GM19239 (cell line): ENCODE results near the gene ZNF654.
"Not testable (repeated sequence)": the region's sequence is repeated elsewhere in the genome, so short reads cannot be mapped to it uniquely, and the experiment has no call there.

Experiments
- DNase-seq: peaks from one replicate; pipeline ENCODE4 v3.0.0; 2011; ENCODE audit warnings: low spot score; ENCODE audit not compliant: insufficient read length
- FAIRE-seq: peaks from 2 replicates; lab custom pipeline; 2011; peaks lifted over from hg19 to GRCh38; lab: Jason Lieb, UNC

The ZNF654 gene

DNA sequence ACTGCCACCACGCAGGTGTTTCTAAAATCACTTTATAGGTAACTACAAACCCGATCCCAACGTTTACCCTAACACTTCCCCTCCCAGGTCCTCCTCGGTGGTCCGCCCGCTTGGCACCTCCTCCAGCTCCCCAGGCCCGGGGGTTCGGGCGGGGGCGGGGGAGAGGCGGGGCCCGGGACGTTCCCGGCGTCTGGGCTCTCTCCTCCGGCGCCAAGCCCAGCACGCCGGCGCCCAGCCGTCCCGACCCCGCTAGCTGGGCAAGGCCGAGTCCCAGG, 812 bp upstream of the ZNF654 start:
- no peak for FAIRE-seq
- no peak for DNase-seq

DNA sequence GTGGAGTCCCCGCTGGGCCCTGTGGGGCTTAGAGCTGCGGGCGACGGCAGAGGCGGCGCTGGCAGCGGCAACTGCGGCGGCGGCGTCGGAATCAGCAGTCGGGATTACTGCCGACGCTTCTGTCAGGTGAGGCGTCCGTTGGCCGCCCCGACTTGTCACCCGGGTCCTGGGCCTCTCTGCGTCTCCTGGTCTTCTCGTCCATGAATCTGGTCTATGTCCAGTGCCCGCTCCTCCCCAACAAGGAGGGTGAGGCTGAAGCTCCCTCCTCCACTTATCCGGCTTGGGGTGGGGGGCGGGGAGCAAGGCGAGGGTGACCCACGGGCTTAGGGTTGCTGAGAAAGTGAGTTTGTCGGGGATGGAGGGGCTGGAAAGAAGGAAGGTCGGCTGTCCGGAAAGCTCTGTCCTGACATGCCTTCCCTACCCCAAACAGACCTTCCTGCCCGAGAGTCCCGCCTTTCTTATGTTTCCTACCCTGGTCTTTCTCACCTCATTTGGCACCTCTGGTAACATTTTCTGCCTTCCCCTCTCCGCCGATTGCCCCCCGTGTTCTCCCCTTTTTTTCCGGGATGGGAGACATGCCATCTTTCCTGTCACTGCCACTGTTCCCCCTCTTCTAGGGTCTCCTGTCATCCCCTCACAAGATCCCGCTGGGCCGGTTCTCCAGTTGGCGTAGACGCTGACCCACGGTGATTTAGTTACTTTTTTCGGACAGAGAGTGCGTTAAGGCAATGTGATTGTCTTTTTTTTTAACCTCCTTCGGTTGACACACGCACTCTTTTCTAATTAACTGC, 520 bp downstream of the ZNF654 start:
- DNase-seq: no peak
- FAIRE-seq: no peak

DNA sequence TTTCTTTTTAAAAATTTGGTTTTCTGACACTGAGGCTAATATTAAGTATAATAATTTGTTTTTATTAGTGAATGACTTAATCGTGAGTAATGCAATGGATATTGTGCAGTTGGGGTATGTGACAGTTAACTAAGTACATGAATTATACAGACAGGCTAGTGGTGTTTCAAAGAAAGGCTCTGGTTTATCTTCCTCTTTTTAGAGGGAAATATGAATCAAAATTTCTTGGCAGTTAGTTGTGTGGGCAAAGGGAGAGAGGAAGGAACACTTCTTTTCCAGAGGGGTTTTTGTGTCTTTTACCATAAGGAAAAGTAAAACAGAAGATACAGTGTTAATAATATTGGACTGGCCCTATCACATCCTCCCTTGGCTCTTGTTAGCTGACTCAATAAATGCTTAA, 2.7 kb downstream of the ZNF654 start:
- FAIRE-seq (no peak), DNase-seq (no peak)

DNA sequence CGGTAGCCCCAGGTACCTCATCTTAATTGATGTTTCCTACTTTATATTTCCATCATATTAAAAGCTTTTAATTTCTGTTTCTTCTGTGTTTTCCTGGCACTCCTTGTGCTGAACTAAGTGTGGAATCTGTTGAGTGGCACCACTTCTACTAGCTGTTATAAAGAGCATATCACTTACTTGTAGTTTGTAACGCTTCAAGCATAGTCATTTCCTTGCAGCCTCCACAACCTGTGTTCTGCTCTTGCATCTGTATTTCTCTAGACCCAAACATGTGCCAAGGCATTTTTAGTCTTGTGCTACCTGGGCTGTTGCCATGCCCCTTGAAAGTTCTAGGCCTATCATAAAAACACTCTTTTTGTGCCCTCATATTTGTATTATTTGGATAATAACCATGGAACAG, 16.0 kb downstream of the ZNF654 start:
- FAIRE-seq: no peak
- DNase-seq: no peak

DNA sequence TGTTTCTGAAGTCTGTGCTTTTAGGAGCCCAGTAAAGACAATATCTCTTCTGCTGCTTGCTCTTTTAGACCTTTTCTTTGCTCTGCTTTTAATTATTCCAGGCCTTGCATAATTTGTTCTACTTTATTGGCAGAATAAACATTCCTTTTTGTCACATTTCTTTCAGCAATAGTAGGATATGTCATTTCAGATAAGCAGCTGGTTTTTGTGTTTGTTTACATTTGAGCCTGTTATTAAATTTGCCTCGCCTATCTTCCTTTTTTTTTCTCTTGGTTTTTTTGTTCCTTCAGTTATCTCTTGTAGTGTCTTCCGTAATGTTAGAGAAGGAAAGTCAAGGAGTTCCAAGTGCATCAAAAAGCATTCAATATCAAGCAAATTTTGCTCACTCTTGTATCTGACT, 16.4 kb downstream of the ZNF654 start:
- no peak for DNase-seq
- no peak for FAIRE-seq

DNA sequence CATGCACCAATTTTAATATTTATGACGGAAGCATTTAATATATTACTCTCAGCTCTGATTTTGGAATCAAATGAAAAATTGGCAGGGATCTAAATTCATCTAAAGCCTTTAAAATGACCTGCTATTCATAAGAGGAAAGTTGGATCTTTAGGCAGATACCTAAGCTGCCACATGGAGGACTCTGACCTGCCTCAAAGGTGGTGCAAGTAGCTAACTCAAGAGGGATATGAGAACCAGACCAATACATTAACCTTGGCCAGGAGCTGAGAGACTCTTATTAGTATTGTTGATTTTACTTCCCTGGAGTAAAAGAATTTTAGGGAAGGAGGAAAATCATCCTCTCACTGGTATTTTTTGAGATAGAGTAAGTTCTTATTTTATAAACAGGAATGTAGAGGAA, 17.7 kb downstream of the ZNF654 start:
- DNase-seq: no peak
- FAIRE-seq: no peak

DNA sequence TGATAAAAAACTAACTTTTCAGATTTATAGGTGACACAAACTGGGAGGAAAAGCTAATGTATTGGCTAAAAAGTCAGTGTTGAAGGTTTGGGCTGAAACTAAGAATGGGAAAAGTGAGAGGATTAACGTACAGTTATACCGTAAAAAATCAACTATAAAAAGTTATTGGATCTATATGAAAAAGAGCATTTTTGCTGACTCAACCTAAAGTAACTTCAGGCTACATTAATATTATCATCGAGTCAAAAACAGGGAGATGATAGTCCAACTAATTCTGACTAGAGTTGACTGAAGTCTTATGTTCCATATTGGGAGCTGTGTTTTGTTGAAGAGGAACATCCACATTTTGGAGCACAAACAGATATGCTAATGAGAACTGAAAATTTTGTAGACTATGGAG, 19.9 kb downstream of the ZNF654 start:
- DNase-seq: no peak

DNA sequence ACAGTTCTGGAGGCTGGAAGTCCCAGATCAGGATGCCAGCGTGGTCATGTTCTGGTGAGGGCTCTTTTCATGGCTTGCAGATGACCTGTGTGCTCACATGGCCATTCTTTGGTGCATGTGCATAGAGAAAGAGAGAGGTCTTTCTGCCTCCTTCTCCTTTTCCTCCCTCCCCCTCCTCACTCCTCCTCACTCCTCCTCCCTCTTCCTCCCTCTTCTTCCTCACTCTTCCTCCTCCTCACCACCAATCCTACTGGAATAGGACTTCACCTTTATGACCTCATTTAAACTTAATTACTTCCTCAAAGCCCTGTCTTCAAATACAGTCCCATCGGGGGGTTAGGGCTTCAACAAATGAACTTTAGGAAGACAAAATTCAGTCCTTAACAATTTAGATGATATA, 23.8 kb downstream of the ZNF654 start:
- FAIRE-seq (no peak), DNase-seq (no peak)

More for the DNA sequence above, 19.9 kb downstream of the ZNF654 start:
- no peak for FAIRE-seq

DNA sequence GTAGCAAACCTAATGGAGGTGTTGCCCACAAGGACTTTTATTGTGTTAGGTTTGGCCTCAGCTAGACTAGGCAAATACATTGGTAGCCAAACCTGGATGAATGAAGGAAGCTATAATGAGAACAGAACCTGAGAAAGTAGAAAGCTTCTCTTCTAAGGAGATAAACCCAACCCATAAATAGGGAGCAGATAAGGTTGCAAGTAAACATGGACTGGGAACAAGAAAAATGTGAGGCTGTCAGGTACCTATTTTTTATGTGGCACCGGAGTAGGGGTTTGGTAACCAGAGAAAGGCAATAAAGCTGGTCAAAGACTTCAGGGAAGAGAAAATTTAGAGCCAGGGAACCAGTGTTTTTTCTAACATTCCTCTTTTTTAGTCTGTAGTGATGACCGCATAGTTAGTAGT, 25.0 kb downstream of the ZNF654 start:
- FAIRE-seq (no peak), DNase-seq (no peak)

DNA sequence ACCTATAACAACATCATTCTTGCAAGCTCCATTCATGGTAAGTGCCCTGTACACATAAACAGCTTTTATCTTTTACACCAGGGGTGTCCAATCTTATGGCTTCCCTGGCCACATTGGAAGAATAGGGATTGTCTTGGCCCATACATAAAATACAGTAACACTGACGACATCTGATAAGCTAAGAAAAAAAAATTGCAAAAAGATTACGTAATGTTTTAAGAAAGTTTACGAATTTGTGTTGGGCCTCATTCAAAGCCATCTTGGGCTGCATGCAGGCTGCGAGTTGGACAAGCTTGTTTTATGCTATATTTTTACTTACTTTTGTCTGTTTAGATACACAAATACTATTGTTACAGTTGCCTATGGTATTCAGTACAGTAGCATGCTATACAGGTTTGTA, 31.6 kb downstream of the ZNF654 start:
- FAIRE-seq (no peak), DNase-seq (no peak)

DNA sequence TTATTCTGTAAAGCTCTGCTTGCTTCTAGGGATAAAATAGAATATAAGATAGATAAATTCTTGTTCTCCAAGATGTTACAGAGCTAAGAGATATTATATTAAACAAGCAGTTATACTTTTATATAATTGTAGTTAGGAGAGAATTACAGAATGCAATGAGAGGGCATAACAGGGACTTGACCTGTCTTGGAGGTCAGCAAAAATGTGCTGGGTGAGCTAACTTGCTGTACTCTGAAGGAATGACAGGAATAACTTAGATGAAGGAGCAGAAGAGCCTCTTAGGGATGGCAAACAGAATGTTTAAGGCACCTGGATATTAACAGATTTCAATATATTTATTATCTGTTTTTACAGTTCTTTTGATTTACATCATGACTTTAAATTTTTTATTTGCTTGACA, 33.2 kb downstream of the ZNF654 start:
- no peak for DNase-seq
- FAIRE-seq: no peak

DNA sequence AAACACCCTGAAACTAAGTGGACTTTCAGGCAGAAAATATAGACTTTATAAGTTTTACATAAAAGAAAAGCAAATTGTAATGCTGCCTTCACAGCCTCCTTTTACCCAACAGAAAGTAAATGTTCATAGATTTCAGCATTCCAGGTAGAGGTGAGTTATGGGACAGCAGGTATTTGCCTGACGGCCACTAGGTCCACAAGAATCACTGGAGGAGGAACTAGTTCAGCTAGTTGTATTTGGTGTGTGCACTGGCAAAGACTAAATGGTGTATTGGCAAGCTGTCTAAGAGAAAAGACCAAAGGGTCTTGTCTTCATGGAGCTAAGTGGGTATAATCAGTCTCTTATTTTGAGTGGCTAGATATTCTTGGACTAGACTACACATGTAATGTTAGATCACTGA, 34.2 kb downstream of the ZNF654 start:
- no peak for FAIRE-seq
- no peak for DNase-seq

DNA sequence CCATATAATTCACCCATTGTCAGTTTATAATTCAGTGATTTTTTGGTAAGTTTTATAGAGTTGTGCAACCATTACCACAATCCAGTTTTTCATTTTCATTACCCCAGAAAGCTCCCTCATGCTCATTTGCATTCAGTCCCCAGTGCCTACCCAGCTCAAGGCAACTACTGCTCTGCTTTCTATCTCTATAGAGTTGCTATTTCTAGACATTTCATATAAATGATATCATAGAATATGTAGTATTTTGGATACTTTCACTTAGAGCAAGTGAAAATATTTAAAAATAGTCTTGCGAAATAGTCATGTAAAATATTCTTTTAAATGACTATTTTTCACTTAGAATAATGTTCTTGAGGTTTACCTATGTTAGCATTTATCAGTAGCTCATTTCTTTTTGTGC, 42.1 kb downstream of the ZNF654 start:
- DNase-seq (no peak), FAIRE-seq (no peak)

DNA sequence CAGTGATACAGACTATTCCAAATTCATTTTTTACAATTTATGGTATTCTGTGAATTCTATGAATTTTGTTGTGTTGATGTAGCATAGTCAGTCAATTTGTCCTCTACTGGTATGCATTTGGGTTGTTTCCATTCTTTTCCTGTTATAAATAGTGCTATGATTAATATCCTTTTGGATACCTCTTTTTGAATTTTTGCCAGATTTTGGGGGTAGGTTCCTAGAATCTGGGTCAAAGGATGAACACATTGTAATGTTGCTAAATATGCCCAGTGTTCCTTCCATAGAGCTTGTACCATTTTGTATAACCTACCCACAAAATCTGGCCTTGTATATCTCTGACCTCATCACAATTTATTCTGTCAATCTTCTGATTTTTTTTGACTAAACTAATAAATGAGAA, 46.3 kb downstream of the ZNF654 start:
- DNase-seq (no peak), FAIRE-seq (no peak)

DNA sequence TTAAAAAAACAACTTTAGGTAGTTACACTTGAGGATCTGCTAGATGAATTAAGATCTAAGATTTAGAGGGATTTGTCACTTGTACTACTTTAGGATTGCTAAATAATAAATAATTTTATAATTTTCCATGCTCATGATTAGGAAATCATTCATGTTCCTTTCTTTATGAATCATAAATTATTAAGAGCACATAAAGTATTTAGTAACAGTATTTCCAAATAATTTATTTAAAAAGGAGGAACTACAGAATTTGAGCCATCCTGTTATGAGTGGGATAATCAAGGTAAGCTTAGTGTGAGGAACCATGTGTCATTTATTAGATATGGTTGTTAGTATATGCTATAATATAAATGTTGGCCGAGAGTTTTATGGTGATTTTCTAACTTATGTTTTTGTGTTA, 53.2 kb downstream of the ZNF654 start:
- no peak for DNase-seq
- no peak for FAIRE-seq

DNA sequence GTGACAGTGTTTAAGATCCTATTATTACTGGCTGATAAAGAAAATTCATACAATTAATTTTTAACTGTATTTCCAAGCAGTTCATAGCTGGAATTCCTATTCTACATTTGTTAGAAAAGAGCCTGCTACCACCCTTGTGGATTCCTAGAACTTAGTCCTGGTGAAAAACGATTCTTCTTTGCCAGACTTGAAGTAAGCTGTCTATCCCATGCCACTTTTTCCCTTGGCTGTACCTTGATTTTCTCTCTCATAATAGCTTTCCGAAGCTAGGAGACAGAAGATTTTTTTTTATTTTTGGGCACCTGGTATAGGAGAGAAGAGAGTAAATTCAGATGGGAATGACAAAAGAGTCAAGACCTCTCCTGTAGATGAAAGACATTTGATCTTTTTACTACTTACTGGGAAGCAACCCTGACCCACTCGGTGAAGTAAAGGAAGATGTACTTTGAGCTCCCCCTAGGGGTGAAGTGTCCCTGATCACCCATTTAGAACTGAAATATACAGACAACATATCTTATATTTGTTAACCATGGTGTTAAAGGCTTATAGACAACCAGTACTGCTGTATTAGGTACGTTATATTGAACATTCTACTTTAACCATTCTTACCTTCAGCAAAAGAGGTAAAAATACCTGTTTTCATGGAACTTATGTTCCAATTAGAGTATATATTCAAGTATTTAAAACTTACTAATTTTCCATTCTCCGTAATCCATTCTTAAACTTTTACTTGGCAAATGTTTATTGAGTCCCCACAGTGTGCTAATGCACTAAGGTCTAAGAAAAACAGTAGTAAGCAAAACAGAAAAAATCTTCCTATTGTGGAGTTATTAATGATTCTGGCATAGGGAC, 54.5 kb downstream of the ZNF654 start:
- FAIRE-seq (peak; percentile 68), DNase-seq (peak; percentile 12)

DNA sequence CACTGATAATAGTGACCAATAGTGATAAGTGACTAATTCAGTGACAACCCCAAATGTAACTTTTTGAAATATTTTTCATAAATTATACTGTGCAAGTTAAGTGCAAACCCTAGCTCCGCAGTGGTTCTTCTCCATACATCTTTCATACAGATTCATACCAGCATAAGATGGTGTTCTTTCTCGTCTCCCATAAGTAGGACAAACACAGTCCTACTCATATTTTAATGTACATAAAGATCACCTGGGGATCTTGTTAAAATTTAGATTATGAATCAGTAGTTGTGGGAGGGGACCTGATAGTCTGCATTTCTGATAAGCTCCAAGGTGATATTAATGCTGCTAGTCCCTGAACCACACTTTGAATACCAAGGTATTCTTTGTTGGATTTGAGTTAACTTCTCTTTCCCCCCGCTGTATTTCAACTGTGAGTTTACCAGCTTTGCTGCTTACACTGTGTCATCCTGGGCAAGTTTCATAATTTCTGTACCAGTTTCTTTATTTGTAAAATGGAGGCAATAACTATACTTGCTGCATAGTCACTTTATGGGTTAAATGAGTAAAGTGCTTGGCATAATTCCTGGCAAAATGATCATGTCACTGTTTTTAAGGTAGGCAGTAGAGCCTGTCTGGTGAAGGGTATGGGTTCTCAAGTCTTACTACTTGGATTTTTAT, 56.0 kb downstream of the ZNF654 start:
- no peak for DNase-seq
- FAIRE-seq: no peak

DNA sequence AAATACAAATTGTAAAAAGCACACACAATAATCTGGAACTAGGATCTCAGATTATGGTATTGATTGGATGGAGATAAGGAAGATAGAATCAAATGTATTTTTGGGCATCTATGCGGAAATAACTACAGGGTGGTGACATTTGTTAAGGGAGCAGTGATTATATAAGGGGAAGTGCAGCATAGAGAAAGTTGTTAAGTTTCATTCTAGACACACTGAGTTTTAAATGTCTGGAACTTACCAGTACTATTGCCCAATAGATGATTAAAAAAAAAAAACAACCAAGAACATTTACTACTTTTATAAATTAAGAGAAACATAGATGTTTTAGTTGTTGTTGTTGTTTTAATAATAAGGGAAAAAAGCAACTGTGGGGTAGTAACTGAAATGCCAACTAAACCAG, 58.6 kb downstream of the ZNF654 start:
- FAIRE-seq (no peak), DNase-seq (no peak)

DNA sequence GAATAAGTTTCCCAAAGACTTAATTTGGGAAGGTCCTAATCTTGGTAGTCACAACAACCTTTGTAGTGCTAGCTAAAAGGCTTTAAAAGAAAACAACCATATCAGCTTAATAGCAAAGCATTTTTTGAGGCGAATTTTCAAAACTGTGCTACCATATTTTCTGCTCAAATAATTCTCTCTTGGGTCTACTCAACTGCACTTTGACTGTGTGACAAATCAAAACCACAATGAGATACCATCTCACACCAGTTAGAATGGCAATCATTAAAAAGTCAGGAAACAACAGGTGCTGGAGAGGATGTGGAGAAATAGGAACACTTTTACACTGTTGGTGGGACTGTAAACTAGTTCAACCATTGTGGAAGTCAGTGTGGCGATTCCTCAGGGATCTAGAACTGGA, 59.5 kb downstream of the ZNF654 start:
- not testable (repeated sequence) for FAIRE-seq

DNA sequence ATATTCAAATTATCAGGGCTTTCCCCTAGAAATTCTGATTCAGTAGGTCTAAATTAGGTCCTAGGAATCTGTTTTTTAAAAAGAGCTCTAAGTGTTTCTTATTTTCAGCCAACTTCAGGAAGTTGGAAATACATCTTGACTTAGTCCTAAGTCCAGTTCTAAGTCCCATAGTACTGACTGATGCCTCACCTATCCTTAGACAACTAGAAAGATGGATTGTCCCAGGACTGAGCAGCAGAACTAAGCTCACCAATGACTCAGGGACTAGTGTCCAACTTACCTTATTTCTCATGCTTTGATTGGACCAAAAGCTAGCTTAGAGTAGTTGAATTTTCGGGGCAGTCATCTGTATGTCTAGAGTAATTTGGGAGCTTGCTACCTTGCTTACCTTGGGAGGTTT, 64.5 kb downstream of the ZNF654 start:
- no peak for DNase-seq
- peak; percentile 23 for FAIRE-seq

More for the DNA sequence above, 59.5 kb downstream of the ZNF654 start:
- not testable (repeated sequence) for DNase-seq

DNA sequence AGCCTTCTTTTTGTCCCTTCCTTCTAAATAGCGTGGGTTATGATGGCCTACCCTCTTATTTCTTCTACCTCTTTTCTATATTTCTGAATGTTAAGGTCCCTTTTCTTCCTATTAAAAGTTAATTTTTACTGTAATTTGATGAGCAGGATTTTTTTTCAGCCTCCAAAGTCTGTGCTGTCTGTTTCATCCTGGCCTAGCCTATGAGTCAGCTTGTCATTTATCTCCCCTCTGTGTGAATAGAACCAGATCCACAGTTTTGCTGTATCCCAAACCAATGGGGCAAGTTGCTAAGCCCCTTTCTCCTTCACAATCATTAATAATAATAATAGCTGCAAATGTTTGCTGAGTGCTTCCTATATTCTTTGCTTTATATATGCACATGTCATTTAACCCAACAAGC, 72.6 kb downstream of the ZNF654 start:
- no peak for FAIRE-seq
- no peak for DNase-seq
